Measurements from ENCODE around the gene PITX1. TPM values are rescaled to one million over a fixed set of nuclear protein-coding genes. Genes with fewer than 3 reads are reported as not detected.

The PITX1 gene
- total RNA-seq, 1 donor from 2014 or later, result not detected

GRCh38 chr5:135032695-135032998 is 1.4 kb downstream of the PITX1 start:
- DNase-seq (no peak), ATAC-seq (ENCODE audit: low read depth) (no peak)
- peak overlapping the region; percentile 64 for H3K4me3 Mint-ChIP-seq
- H3K27me3 Mint-ChIP-seq, result peaks cover 64% of the 10 kb centered on the region
- CTCF ChIA-PET, result no interaction called here
- H3K36me3 Mint-ChIP-seq (ENCODE audit: low read depth), result no peaks in the 10 kb centered on the region
- TF ChIP-seq CTCF (IDR thresholded peaks at IDR 0.05), result no peak
- peaks cover 5% of the 10 kb centered on the region for H3K9me3 Mint-ChIP-seq
- intact Hi-C loops (cut with micrococcal nuclease), result loop anchor here (5.0 kb wide), 2 partner anchors 160 to 460 kb away; no protein-coding TSS in a partner anchor
- H3K27ac Mint-ChIP-seq, result no peak overlapping the region
- POLR2A ChIA-PET, result interaction anchor here (0.5 kb wide), 1 partner anchor 430 kb away, joined by 3 read pairs; no protein-coding TSS in a partner anchor
- peaks cover 39% of the 10 kb centered on the region for H3K4me1 Mint-ChIP-seq

GRCh38 chr5:135031813-135032694 is 2.0 kb downstream of the PITX1 start:
- no peak for TF ChIP-seq CTCF (IDR thresholded peaks at IDR 0.05)
- DNase-seq (no peak), ATAC-seq (ENCODE audit: low read depth) (no peak)
- ChIA-PET CTCF (no interaction called here), POLR2A (interaction anchor here (0.5 kb wide), 1 partner anchor 431 kb away, joined by 3 read pairs; no protein-coding TSS in a partner anchor)
- no peak overlapping the region for H3K27ac Mint-ChIP-seq
- H3K4me1 Mint-ChIP-seq, result peaks cover 43% of the 10 kb centered on the region
- no peaks in the 10 kb centered on the region for H3K36me3 Mint-ChIP-seq (ENCODE audit: low read depth)
- intact Hi-C loops (cut with micrococcal nuclease), result loop anchor here (1.0 to 5.0 kb wide), 3 partner anchors 7 to 460 kb away; no protein-coding TSS in a partner anchor
- H3K27me3 Mint-ChIP-seq, result peaks cover 62% of the 10 kb centered on the region
- H3K4me3 Mint-ChIP-seq, result peak overlapping the region; percentile 64
- peaks cover 5% of the 10 kb centered on the region for H3K9me3 Mint-ChIP-seq

- H3K9me3 Mint-ChIP-seq, result peaks cover 5% of the 10 kb centered on the region
- ChIA-PET CTCF (no interaction called here), POLR2A (interaction anchor here (0.9 to 2.0 kb wide), 2 partner anchors 17 to 22 kb away, joined by 4 to 8 read pairs; no protein-coding TSS in a partner anchor)
- intact Hi-C loops (cut with micrococcal nuclease), result loop anchor here (1.0 to 5.0 kb wide), 3 partner anchors 8 to 461 kb away; no protein-coding TSS in a partner anchor
- H3K4me3 Mint-ChIP-seq, result peak overlapping the region; percentile 53
- TF ChIP-seq CTCF (IDR thresholded peaks at IDR 0.05), result no peak
- H3K27ac Mint-ChIP-seq, result no peak overlapping the region
- H3K27me3 Mint-ChIP-seq, result peaks cover 58% of the 10 kb centered on the region
- DNase-seq (no peak), ATAC-seq (ENCODE audit: low read depth) (peak; percentile 22)
- no peaks in the 10 kb centered on the region for H3K36me3 Mint-ChIP-seq (ENCODE audit: low read depth)
- peaks cover 43% of the 10 kb centered on the region for H3K4me1 Mint-ChIP-seq
Observed at GRCh38 chr5:135030956-135031812, 2.8 kb downstream of the PITX1 start.

- DNase-seq (no peak), ATAC-seq (ENCODE audit: low read depth) (no peak)
- no peak for TF ChIP-seq CTCF (IDR thresholded peaks at IDR 0.05)
- ChIA-PET POLR2A (interaction anchor here (0.9 to 2.0 kb wide), 2 partner anchors 18 to 23 kb away, joined by 4 to 8 read pairs; no protein-coding TSS in a partner anchor), CTCF (no interaction called here)
- H3K36me3 Mint-ChIP-seq (ENCODE audit: low read depth), result no peaks in the 10 kb centered on the region
- H3K9me3 Mint-ChIP-seq, result peaks cover 5% of the 10 kb centered on the region
- peak overlapping the region; percentile 12 for H3K27ac Mint-ChIP-seq
- H3K27me3 Mint-ChIP-seq, result peaks cover 61% of the 10 kb centered on the region
- peaks cover 43% of the 10 kb centered on the region for H3K4me1 Mint-ChIP-seq
- H3K4me3 Mint-ChIP-seq, result peak overlapping the region; percentile 53
- intact Hi-C loops (cut with micrococcal nuclease), result loop anchor here (5.0 kb wide), 2 partner anchors 162 to 462 kb away; no protein-coding TSS in a partner anchor
Observed at GRCh38 chr5:135030123-135030955, 3.7 kb downstream of the PITX1 start.

Data from activated B cell treated with CpG ODN at 0.5 μM for 24 hours (primary cell).